Measurements from ENCODE around the gene ZMAT2. TPM values are rescaled to one million over a fixed set of nuclear protein-coding genes. Genes with fewer than 3 reads are reported as not detected.

The ZMAT2 gene
- total RNA-seq, 1 experiment from 2014 or later, result 55.3 TPM

DNA sequence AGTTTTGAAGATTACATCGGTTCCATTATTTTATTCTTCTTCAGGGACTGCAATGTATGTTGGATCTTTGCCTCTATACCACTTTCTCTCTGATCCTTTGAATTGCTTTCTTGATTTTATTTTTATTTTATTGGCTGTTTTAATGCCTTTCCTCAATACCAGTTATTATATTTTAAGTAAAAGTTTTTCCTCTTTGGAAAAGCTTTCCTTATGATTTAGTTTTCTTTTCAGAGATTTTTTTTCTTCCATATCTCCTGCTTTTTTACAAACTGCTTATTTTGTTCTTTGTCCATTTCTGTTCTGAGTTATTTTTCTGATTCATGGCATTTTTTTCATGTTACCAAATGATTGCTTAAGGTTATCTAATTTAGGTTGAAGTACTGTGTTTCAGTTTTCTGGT is 11.5 kb downstream of the ZMAT2 start:
- ATAC-seq, result no peak
- Histone ChIP-seq H3K4me3 (replicated peaks in 1 of 2; ENCODE audit: low read depth in 1 of 2, low read length in 2 of 2) (peak overlapping the region; percentile 11 to 51), H3K79me2 (ENCODE audit: insufficient read depth, low read length) (no peaks in the 10 kb centered on the region), H3K9ac (ENCODE audit: low read length) (peak overlapping the region; percentile 57; the same call in 1 of the 2 replicates), H2AFZ (ENCODE audit: low read depth, low read length, poor library complexity, severe bottlenecking) (peak overlapping the region; percentile 77), H4K20me1 (ENCODE audit: insufficient read depth) (no peaks in the 10 kb centered on the region), H3K9me2 (ENCODE audit: insufficient read depth) (no peaks in the 10 kb centered on the region), H3K27ac (ENCODE audit: low read depth, low read length) (peak overlapping the region; percentile 63; the same call in 1 of the 2 replicates), H3K36me3 (ENCODE audit: control insufficient read depth in 1 of 2, insufficient read depth in 2 of 2, low read length in 2 of 2) (peaks cover 0 to 8% of the 10 kb centered on the region in 2 experiments; a peak in 1 of 4 replicates), H3K4me1 (ENCODE audit: control insufficient read depth in 1 of 2, insufficient read depth in 2 of 2, low read length in 2 of 2) (peaks cover 14 to 38% of the 10 kb centered on the region in 2 experiments), H3K27me3 (ENCODE audit: insufficient read depth, low read length) (no peaks in the 10 kb centered on the region), H3K9me3 (ENCODE audit: control insufficient read depth in 1 of 2, insufficient read depth in 1 of 2, low read depth in 1 of 2, low read length in 2 of 2) (no peaks in the 10 kb centered on the region), H3K4me2 (ENCODE audit: low read length) (peak overlapping the region; percentile 78)
- intact Hi-C loops (cut with micrococcal nuclease), result loop anchor here (5.0 kb wide), 1 partner anchor 154 kb away; the partner anchor contains the start of gene SRA1
- TF ChIP-seq FOSL1 (IDR thresholded peaks at IDR 0.05; ENCODE audit: low read depth), result no peak
- no peak for TF ChIP-seq CBX3 (IDR thresholded peaks at IDR 0.05; ENCODE audit: low read depth)
- no peak for TF ChIP-seq ZNF274 (IDR thresholded peaks at IDR 0.05; ENCODE audit: low read depth, low read length)
- TF ChIP-seq TCF7L2 (IDR thresholded peaks at IDR 0.05; ENCODE audit: borderline replicate concordance, extremely low read depth, insufficient read depth, insufficient read length), result no peak
- TF ChIP-seq ATF3 (IDR thresholded peaks at IDR 0.05), result no peak
- no peak for TF ChIP-seq YY1 (IDR thresholded peaks at IDR 0.05; ENCODE audit: extremely low read depth, insufficient replicate concordance, low read depth, low read length)
- no peak for TF ChIP-seq ELF1 (IDR thresholded peaks at IDR 0.05; ENCODE audit: borderline replicate concordance, low read depth)
- TF ChIP-seq, protein P1, sequence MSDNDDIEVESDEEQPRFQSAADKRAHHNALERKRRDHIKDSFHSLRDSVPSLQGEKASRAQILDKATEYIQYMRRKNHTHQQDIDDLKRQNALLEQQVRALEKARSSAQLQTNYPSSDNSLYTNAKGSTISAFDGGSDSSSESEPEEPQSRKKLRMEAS (IDR thresholded peaks at IDR 0.05), result no peak
- no peak for TF ChIP-seq SRF (IDR thresholded peaks at IDR 0.05; ENCODE audit: low read depth)
- TF ChIP-seq EZH2 (IDR thresholded peaks at IDR 0.05), result no peak
- TF ChIP-seq, protein P2, sequence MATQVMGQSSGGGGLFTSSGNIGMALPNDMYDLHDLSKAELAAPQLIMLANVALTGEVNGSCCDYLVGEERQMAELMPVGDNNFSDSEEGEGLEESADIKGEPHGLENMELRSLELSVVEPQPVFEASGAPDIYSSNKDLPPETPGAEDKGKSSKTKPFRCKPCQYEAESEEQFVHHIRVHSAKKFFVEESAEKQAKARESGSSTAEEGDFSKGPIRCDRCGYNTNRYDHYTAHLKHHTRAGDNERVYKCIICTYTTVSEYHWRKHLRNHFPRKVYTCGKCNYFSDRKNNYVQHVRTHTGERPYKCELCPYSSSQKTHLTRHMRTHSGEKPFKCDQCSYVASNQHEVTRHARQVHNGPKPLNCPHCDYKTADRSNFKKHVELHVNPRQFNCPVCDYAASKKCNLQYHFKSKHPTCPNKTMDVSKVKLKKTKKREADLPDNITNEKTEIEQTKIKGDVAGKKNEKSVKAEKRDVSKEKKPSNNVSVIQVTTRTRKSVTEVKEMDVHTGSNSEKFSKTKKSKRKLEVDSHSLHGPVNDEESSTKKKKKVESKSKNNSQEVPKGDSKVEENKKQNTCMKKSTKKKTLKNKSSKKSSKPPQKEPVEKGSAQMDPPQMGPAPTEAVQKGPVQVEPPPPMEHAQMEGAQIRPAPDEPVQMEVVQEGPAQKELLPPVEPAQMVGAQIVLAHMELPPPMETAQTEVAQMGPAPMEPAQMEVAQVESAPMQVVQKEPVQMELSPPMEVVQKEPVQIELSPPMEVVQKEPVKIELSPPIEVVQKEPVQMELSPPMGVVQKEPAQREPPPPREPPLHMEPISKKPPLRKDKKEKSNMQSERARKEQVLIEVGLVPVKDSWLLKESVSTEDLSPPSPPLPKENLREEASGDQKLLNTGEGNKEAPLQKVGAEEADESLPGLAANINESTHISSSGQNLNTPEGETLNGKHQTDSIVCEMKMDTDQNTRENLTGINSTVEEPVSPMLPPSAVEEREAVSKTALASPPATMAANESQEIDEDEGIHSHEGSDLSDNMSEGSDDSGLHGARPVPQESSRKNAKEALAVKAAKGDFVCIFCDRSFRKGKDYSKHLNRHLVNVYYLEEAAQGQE (IDR thresholded peaks at IDR 0.05; ENCODE audit: low read depth), result no peak
- no peak for TF ChIP-seq ZFX (IDR thresholded peaks at IDR 0.05)
- no peak for TF ChIP-seq JUND (IDR thresholded peaks at IDR 0.05)
- TF ChIP-seq, protein P3, sequence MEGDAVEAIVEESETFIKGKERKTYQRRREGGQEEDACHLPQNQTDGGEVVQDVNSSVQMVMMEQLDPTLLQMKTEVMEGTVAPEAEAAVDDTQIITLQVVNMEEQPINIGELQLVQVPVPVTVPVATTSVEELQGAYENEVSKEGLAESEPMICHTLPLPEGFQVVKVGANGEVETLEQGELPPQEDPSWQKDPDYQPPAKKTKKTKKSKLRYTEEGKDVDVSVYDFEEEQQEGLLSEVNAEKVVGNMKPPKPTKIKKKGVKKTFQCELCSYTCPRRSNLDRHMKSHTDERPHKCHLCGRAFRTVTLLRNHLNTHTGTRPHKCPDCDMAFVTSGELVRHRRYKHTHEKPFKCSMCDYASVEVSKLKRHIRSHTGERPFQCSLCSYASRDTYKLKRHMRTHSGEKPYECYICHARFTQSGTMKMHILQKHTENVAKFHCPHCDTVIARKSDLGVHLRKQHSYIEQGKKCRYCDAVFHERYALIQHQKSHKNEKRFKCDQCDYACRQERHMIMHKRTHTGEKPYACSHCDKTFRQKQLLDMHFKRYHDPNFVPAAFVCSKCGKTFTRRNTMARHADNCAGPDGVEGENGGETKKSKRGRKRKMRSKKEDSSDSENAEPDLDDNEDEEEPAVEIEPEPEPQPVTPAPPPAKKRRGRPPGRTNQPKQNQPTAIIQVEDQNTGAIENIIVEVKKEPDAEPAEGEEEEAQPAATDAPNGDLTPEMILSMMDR (IDR thresholded peaks at IDR 0.05 in 2 of 3, conservative IDR thresholded peaks at IDR 0.05 in 1 of 3; ENCODE audit: borderline replicate concordance in 1 of 3, insufficient read depth in 1 of 3, low read depth in 2 of 3, low read length in 2 of 3), result no peak
- RAD21 ChIA-PET (ENCODE audit: low non-redundant PET in 1 of 2, low total read pairs in 2 of 2, uncharacterized antibody in 2 of 2, unreplicated experiment in 2 of 2), result interaction anchor here in 1 of 2 experiments (0.6 kb wide), 1 partner anchor 352 kb away, joined by 3 read pairs; the partner anchor contains the start of gene SLC4A9
- POLR2A ChIA-PET, result interaction anchor here (0.8 to 2.1 kb wide), 5 partner anchors 7 to 21 kb away, joined by 3 to 13 read pairs (median 9); partner anchors contain the start of genes HARS1, HARS2 and ZMAT2
- no peak for DNase-seq (ENCODE audit: low read depth, low spot score)
- no TSS peak for BruUV-seq (replicated peaks)
- CTCF ChIA-PET, result interaction anchor here (1.1 to 1.9 kb wide), 4 partner anchors 8 to 353 kb away, joined by 4 to 10 read pairs (median 6); partner anchors contain the start of gene ZMAT2
